ENCODE data around the gene EEA1.

The EEA1 gene

GRCh38 chr12:92857818-92858217 is 71.3 kb downstream of the EEA1 start:
- no peak overlapping the region for H3K27ac ChIP-seq (ENCODE audit: low read depth, low read length)
- no peaks in the 10 kb centered on the region for H3K27me3 ChIP-seq (ENCODE audit: insufficient read depth, low read length)
- H3K36me3 ChIP-seq (ENCODE audit: insufficient read depth, low read length): peaks cover 29% of the 10 kb centered on the region
- H3K79me2 ChIP-seq (ENCODE audit: control insufficient read depth, insufficient read depth, low read length, unreplicated experiment): no peaks in the 10 kb centered on the region
- H3K4me1 ChIP-seq (ENCODE audit: control insufficient read depth, insufficient read depth, low read length, unreplicated experiment): no peaks in the 10 kb centered on the region
- no peak overlapping the region for H3K4me3 ChIP-seq (ENCODE audit: low read depth, low read length)
- no peak overlapping the region for H2AFZ ChIP-seq (ENCODE audit: low read length, unreplicated experiment)

GRCh38 chr12:92854344-92854743 is 74.8 kb downstream of the EEA1 start:
- peaks cover 29% of the 10 kb centered on the region for H3K36me3 ChIP-seq (ENCODE audit: insufficient read depth, low read length)
- no peak overlapping the region for H3K27ac ChIP-seq (ENCODE audit: low read depth, low read length)
- no peaks in the 10 kb centered on the region for H3K4me1 ChIP-seq (ENCODE audit: control insufficient read depth, insufficient read depth, low read length, unreplicated experiment)
- H3K4me3 ChIP-seq (ENCODE audit: low read depth, low read length): no peak overlapping the region
- no peak overlapping the region for H2AFZ ChIP-seq (ENCODE audit: low read length, unreplicated experiment)
- no peaks in the 10 kb centered on the region for H3K79me2 ChIP-seq (ENCODE audit: control insufficient read depth, insufficient read depth, low read length, unreplicated experiment)
- no peaks in the 10 kb centered on the region for H3K27me3 ChIP-seq (ENCODE audit: insufficient read depth, low read length)

GRCh38 chr12:92848740-92849139 is 80.4 kb downstream of the EEA1 start:
- no peaks in the 10 kb centered on the region for H3K79me2 ChIP-seq (ENCODE audit: control insufficient read depth, insufficient read depth, low read length, unreplicated experiment)

GRCh38 chr12:92847368-92847767 is 81.7 kb downstream of the EEA1 start:
- H3K4me3 ChIP-seq (ENCODE audit: low read depth, low read length): no peak overlapping the region
- 0 out of 2 replicates have a peak overlapping the region, but pooled peaks have one; percentile 39 for H3K27ac ChIP-seq (ENCODE audit: low read depth, low read length)
- H2AFZ ChIP-seq (ENCODE audit: low read length, unreplicated experiment): no peak overlapping the region
- peaks cover 8% of the 10 kb centered on the region for H3K36me3 ChIP-seq (ENCODE audit: insufficient read depth, low read length)
- H3K79me2 ChIP-seq (ENCODE audit: control insufficient read depth, insufficient read depth, low read length, unreplicated experiment): no peaks in the 10 kb centered on the region
- no peaks in the 10 kb centered on the region for H3K27me3 ChIP-seq (ENCODE audit: insufficient read depth, low read length)
- peaks cover 5% of the 10 kb centered on the region for H3K4me1 ChIP-seq (ENCODE audit: control insufficient read depth, insufficient read depth, low read length, unreplicated experiment)

More at GRCh38 chr12:92848740-92849139, 80.4 kb downstream of the EEA1 start:
- no peak overlapping the region for H2AFZ ChIP-seq (ENCODE audit: low read length, unreplicated experiment)
- no peaks in the 10 kb centered on the region for H3K27me3 ChIP-seq (ENCODE audit: insufficient read depth, low read length)
- peaks cover 5% of the 10 kb centered on the region for H3K4me1 ChIP-seq (ENCODE audit: control insufficient read depth, insufficient read depth, low read length, unreplicated experiment)
- no peak overlapping the region for H3K27ac ChIP-seq (ENCODE audit: low read depth, low read length)
- H3K4me3 ChIP-seq (ENCODE audit: low read depth, low read length): no peak overlapping the region
- peaks cover 12% of the 10 kb centered on the region for H3K36me3 ChIP-seq (ENCODE audit: insufficient read depth, low read length)

- H3K4me3 ChIP-seq (ENCODE audit: low read depth, low read length): no peak overlapping the region
- no peaks in the 10 kb centered on the region for H3K27me3 ChIP-seq (ENCODE audit: insufficient read depth, low read length)
- peaks cover 21% of the 10 kb centered on the region for H3K36me3 ChIP-seq (ENCODE audit: insufficient read depth, low read length)
- no peak overlapping the region for H2AFZ ChIP-seq (ENCODE audit: low read length, unreplicated experiment)
- H3K27ac ChIP-seq (ENCODE audit: low read depth, low read length): no peak overlapping the region
- H3K79me2 ChIP-seq (ENCODE audit: control insufficient read depth, insufficient read depth, low read length, unreplicated experiment): no peaks in the 10 kb centered on the region
- H3K4me1 ChIP-seq (ENCODE audit: control insufficient read depth, insufficient read depth, low read length, unreplicated experiment): peaks cover 5% of the 10 kb centered on the region
These were observed 83.8 kb downstream of the EEA1 start for GRCh38 chr12:92845329-92845728.

GRCh38 chr12:92844151-92844763 is 84.8 kb downstream of the EEA1 start:
- Histone ChIP-seq H3K4me3 (ENCODE audit: low read depth, low read length) (no peak overlapping the region), H3K27ac (ENCODE audit: low read depth, low read length) (no peak overlapping the region), H3K4me1 (ENCODE audit: control insufficient read depth, insufficient read depth, low read length, unreplicated experiment) (peaks cover 7% of the 10 kb centered on the region), H3K79me2 (ENCODE audit: control insufficient read depth, insufficient read depth, low read length, unreplicated experiment) (no peaks in the 10 kb centered on the region), H3K36me3 (ENCODE audit: insufficient read depth, low read length) (peaks cover 17% of the 10 kb centered on the region; the same call in 1 of the 2 replicates), H2AFZ (ENCODE audit: low read length, unreplicated experiment) (no peak overlapping the region), H3K27me3 (ENCODE audit: insufficient read depth, low read length) (no peaks in the 10 kb centered on the region)

- Histone ChIP-seq H3K27ac (ENCODE audit: low read depth, low read length) (no peak overlapping the region), H2AFZ (ENCODE audit: low read length, unreplicated experiment) (no peak overlapping the region), H3K27me3 (ENCODE audit: insufficient read depth, low read length) (no peaks in the 10 kb centered on the region), H3K4me1 (ENCODE audit: control insufficient read depth, insufficient read depth, low read length, unreplicated experiment) (no peaks in the 10 kb centered on the region), H3K79me2 (ENCODE audit: control insufficient read depth, insufficient read depth, low read length, unreplicated experiment) (no peaks in the 10 kb centered on the region), H3K4me3 (ENCODE audit: low read depth, low read length) (no peak overlapping the region), H3K36me3 (ENCODE audit: insufficient read depth, low read length) (peaks cover 15% of the 10 kb centered on the region)
These were observed 99.3 kb downstream of the EEA1 start for GRCh38 chr12:92829686-92830282.

- H3K27me3 ChIP-seq (ENCODE audit: insufficient read depth, low read length): no peaks in the 10 kb centered on the region
- H3K36me3 ChIP-seq (ENCODE audit: insufficient read depth, low read length): peaks cover 22% of the 10 kb centered on the region
- no peaks in the 10 kb centered on the region for H3K79me2 ChIP-seq (ENCODE audit: control insufficient read depth, insufficient read depth, low read length, unreplicated experiment)
- no peaks in the 10 kb centered on the region for H3K4me1 ChIP-seq (ENCODE audit: control insufficient read depth, insufficient read depth, low read length, unreplicated experiment)
- no peak overlapping the region for H3K27ac ChIP-seq (ENCODE audit: low read depth, low read length)
- H2AFZ ChIP-seq (ENCODE audit: low read length, unreplicated experiment): no peak overlapping the region
- no peak overlapping the region for H3K4me3 ChIP-seq (ENCODE audit: low read depth, low read length)
These were observed 100.5 kb downstream of the EEA1 start for GRCh38 chr12:92828565-92828964.

GRCh38 chr12:92827836-92828431 is 101.2 kb downstream of the EEA1 start:
- Histone ChIP-seq H3K27me3 (ENCODE audit: insufficient read depth, low read length) (no peaks in the 10 kb centered on the region), H3K4me3 (ENCODE audit: low read depth, low read length) (no peak overlapping the region), H3K79me2 (ENCODE audit: control insufficient read depth, insufficient read depth, low read length, unreplicated experiment) (no peaks in the 10 kb centered on the region), H3K36me3 (ENCODE audit: insufficient read depth, low read length) (peaks cover 22% of the 10 kb centered on the region), H3K27ac (ENCODE audit: low read depth, low read length) (no peak overlapping the region), H2AFZ (ENCODE audit: low read length, unreplicated experiment) (no peak overlapping the region), H3K4me1 (ENCODE audit: control insufficient read depth, insufficient read depth, low read length, unreplicated experiment) (no peaks in the 10 kb centered on the region)

- H3K36me3 ChIP-seq (ENCODE audit: insufficient read depth, low read length): peaks cover 33% of the 10 kb centered on the region
- H3K4me1 ChIP-seq (ENCODE audit: control insufficient read depth, insufficient read depth, low read length, unreplicated experiment): no peaks in the 10 kb centered on the region
- H3K27me3 ChIP-seq (ENCODE audit: insufficient read depth, low read length): no peaks in the 10 kb centered on the region
- H3K4me3 ChIP-seq (ENCODE audit: low read depth, low read length): no peak overlapping the region
- H3K79me2 ChIP-seq (ENCODE audit: control insufficient read depth, insufficient read depth, low read length, unreplicated experiment): no peaks in the 10 kb centered on the region
- no peak overlapping the region for H2AFZ ChIP-seq (ENCODE audit: low read length, unreplicated experiment)
- H3K27ac ChIP-seq (ENCODE audit: low read depth, low read length): no peak overlapping the region
These were observed 108.0 kb downstream of the EEA1 start for GRCh38 chr12:92821142-92821541.

GRCh38 chr12:92814584-92814983 is 114.5 kb downstream of the EEA1 start:
- H3K4me3 ChIP-seq (ENCODE audit: low read depth, low read length): no peak overlapping the region
- no peaks in the 10 kb centered on the region for H3K27me3 ChIP-seq (ENCODE audit: insufficient read depth, low read length)
- no peaks in the 10 kb centered on the region for H3K4me1 ChIP-seq (ENCODE audit: control insufficient read depth, insufficient read depth, low read length, unreplicated experiment)
- H2AFZ ChIP-seq (ENCODE audit: low read length, unreplicated experiment): no peak overlapping the region
- no peak overlapping the region for H3K27ac ChIP-seq (ENCODE audit: low read depth, low read length)
- no peaks in the 10 kb centered on the region for H3K79me2 ChIP-seq (ENCODE audit: control insufficient read depth, insufficient read depth, low read length, unreplicated experiment)
- H3K36me3 ChIP-seq (ENCODE audit: insufficient read depth, low read length): peaks cover 22% of the 10 kb centered on the region

Measured in ACC112 (cell line).